Gastrocnemius medialis (tissue), 4 donors: ENCODE measurements around the gene TMOD4.

Source experiments
- POLR2A ChIP-seq, 2 donors: fragments of 450-650 bp; IDR thresholded peaks; one replicate each; pipeline ENCODE4 v1.6.1; 2017; ENCODE audit warnings: antibody characterized with exemption in 2 of 2, mild to moderate bottlenecking in 2 of 2, moderate library complexity in 2 of 2
- TF ChIP-seq, protein P1 (sequence below), 5 experiments: fragments of 450-650 bp in 3 of 5; fragments of 200-600 bp in 2 of 5; sonication (generic) in 2 of 5; IDR thresholded peaks in 4 of 5; conservative IDR thresholded peaks in 1 of 5; 1 replicate in 4 of 5; 2 replicates in 1 of 5; pipeline ENCODE4 v1.5.1; 2016 to 2019; ENCODE audit warnings: antibody characterized with exemption in 5 of 5, mild to moderate bottlenecking in 3 of 5, moderate library complexity in 3 of 5

DNA sequence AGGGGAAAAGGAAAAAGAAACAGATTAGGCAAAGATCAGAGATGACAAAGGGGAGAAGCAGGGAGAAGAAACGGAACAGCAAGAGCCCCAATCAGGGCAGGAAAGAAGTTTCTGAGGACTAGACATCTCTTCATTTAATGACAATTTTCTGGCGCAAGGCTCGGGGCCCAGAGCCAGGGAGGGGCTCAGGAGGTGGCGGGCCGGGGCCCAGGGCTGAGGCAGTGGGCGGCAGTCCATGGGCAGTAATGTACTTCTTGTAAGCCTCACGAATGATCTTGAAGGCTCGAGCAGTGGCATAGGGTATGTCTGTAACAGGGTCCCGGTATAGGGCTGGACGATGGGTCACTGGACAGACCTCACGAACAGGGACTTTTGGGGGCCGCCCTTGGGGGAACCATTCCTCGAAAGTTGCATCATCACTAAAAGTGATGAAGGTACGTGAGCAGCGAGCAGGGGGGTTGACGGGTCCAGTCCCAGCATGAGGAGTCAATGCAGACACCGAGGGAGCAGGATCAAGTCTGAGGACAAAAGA lies 799 bp upstream of the TMOD4 start:
- TF ChIP-seq, protein P1, sequence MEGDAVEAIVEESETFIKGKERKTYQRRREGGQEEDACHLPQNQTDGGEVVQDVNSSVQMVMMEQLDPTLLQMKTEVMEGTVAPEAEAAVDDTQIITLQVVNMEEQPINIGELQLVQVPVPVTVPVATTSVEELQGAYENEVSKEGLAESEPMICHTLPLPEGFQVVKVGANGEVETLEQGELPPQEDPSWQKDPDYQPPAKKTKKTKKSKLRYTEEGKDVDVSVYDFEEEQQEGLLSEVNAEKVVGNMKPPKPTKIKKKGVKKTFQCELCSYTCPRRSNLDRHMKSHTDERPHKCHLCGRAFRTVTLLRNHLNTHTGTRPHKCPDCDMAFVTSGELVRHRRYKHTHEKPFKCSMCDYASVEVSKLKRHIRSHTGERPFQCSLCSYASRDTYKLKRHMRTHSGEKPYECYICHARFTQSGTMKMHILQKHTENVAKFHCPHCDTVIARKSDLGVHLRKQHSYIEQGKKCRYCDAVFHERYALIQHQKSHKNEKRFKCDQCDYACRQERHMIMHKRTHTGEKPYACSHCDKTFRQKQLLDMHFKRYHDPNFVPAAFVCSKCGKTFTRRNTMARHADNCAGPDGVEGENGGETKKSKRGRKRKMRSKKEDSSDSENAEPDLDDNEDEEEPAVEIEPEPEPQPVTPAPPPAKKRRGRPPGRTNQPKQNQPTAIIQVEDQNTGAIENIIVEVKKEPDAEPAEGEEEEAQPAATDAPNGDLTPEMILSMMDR (IDR thresholded peaks at IDR 0.05 in 4 of 5, conservative IDR thresholded peaks at IDR 0.05 in 1 of 5): no peak
- no peak for TF ChIP-seq POLR2A (IDR thresholded peaks at IDR 0.05)
